Fibroblast of villous mesenchyme (primary cell): Measurements from ENCODE around the gene DNAAF5. TPM values are rescaled to one million over a fixed set of nuclear protein-coding genes. Genes with fewer than 3 reads are reported as not detected.
A peak's percentile ranks its signal among the peaks of the same experiment; 100 is the strongest.

Experiments
- DNase-seq: peaks from one replicate; pipeline ENCODE4 v3.0.0-alpha.2; 2010; ENCODE audit warnings: low read depth
- H3K4me3 ChIP-seq: 2 replicates; pipeline ENCODE4 v1.5.1; 2011; ENCODE audit warnings: low read depth, mild to moderate bottlenecking, low read length
- CTCF ChIP-seq: IDR thresholded peaks from 2 replicates; pipeline ENCODE4 v1.5.1; 2012; ENCODE audit warnings: low read depth, mild to moderate bottlenecking, low read length; ENCODE audit not compliant: insufficient read depth
- total RNA-seq: library from RNA; depleted of rRNA; stranded (reverse); fragments of >200 nt; gene quantifications from 2 replicates; pipeline ENCODE4 v1.2.3, GENCODE V29; 2012

DNAAF5 gene
- total RNA-seq, 1 donor: 32.8 TPM

- DNase-seq: no peak
- no peak overlapping the region for H3K4me3 ChIP-seq
- TF ChIP-seq CTCF: no peak
Observed at GRCh38 chr7:707296-708000, 19.1 kb upstream of the DNAAF5 start.

GRCh38 chr7:710161-710560 is 16.3 kb upstream of the DNAAF5 start:
- no peak for DNase-seq
- TF ChIP-seq CTCF: no peak
- no peak overlapping the region for H3K4me3 ChIP-seq

- DNase-seq: no peak
- H3K4me3 ChIP-seq: peak overlapping the region; percentile 41
- TF ChIP-seq CTCF: no peak
Observed at GRCh38 chr7:711093-711921, 15.2 kb upstream of the DNAAF5 start.

GRCh38 chr7:711922-712380 is 14.5 kb upstream of the DNAAF5 start:
- DNase-seq: no peak
- peak overlapping the region; percentile 41 for H3K4me3 ChIP-seq
- TF ChIP-seq CTCF: no peak

GRCh38 chr7:712381-713138 is 13.9 kb upstream of the DNAAF5 start:
- DNase-seq: no peak
- no peak for TF ChIP-seq CTCF
- H3K4me3 ChIP-seq: peak overlapping the region; percentile 41

- H3K4me3 ChIP-seq: no peak overlapping the region
- no peak for DNase-seq
- TF ChIP-seq CTCF: no peak
Observed at GRCh38 chr7:713139-713457, 13.4 kb upstream of the DNAAF5 start.
